Activated CD4-positive, alpha-beta T cell treated with anti-CD3 and anti-CD28 coated beads, Interleukin-2, amount 50 U/mL, for 1 hour (primary cell): Measurements from ENCODE around the gene CHST2.
"Not testable (repeated sequence)": the region's sequence is repeated elsewhere in the genome, so short reads cannot be mapped to it uniquely, and the experiment has no call there.

ENCODE experiments used
- DNase-seq: peaks from one replicate; pipeline ENCODE4 v3.0.0-alpha.2; 2020

Gene CHST2, protein sequence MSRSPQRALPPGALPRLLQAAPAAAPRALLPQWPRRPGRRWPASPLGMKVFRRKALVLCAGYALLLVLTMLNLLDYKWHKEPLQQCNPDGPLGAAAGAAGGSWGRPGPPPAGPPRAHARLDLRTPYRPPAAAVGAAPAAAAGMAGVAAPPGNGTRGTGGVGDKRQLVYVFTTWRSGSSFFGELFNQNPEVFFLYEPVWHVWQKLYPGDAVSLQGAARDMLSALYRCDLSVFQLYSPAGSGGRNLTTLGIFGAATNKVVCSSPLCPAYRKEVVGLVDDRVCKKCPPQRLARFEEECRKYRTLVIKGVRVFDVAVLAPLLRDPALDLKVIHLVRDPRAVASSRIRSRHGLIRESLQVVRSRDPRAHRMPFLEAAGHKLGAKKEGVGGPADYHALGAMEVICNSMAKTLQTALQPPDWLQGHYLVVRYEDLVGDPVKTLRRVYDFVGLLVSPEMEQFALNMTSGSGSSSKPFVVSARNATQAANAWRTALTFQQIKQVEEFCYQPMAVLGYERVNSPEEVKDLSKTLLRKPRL

GRCh38 chr3:143119009-143119914 lies at the start of gene CHST2:
CHST2 (plus strand) TSS chr3:143119771; CDS start chr3:143120817, 1,046 bp downstream.
- peak; percentile 61 for DNase-seq

DNA sequence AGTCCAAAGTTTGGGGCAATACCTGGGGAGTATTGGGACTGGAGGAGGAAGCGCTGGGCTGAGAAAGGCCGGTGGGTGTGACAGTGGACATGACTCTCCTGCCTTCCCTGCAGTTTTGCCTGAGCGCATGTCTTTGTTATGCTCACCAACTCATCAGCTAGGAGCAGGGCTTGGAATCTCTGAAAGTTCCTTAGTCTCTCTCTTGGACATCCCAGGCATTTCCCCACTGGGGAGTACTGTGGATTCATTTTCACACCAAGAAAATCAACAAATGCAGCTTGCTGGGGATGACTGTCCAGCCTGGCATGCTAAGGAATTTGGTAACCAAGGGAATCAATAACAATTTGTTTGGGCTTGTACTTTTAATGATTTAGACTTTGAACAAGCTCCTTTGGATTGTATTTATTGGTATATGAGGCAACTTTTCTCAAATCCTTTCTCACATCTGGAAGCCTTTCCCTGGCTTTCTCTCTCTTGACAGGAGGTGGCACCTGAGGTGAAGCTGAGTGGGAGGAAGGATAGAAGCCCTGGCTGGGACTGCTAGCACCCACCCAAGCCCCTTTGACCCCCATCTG lies 48.5 kb upstream of the CHST2 start:
- no peak for DNase-seq

DNA sequence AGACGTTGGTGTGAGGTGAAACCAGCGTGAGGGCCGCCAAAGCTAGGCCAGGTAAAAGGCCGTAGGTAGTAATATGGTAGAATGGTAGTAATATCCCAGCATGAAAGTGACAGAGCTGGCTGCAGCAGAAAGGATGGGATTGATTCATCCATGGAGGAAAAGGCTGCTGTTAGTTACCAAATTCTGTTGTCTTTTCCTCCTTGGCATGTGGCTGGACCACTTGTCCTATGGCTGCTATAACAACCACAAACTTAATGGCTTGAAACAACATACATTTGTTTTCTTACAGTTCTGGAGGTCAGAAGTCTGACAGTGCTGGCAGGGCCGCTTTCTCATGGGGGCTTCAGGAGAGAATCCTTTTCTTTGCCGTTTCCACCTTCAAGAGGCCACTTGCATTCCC lies 47.8 kb upstream of the CHST2 start:
- DNase-seq, result no peak

- not testable (repeated sequence) for DNase-seq
Observed at GRCh38 chr3:143072298-143073020, 47.1 kb upstream of the CHST2 start.

DNA sequence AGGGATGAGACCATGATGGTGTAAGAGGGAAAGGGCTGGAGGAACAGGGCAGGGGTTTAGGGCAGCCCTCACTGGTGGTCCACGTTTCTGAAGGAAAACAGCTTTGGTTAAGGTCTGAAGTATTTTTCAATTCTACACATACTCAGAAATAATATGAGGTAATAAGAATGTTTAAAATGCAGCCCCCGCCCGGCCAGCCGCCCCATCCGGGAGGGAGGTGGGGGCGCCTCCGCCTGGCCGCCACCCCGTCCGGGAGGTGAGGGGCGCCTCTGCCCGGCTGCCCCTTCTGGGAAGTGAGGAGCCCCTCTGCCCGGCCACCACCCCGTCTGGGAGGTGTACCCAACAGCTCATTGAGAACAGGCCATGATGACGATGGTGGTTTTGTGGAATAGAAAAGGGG lies 46.0 kb upstream of the CHST2 start:
- DNase-seq, result not testable (repeated sequence)

GRCh38 chr3:143073983-143074382 lies 45.6 kb upstream of the CHST2 start:
- not testable (repeated sequence) for DNase-seq

GRCh38 chr3:143078883-143079282 lies 40.7 kb upstream of the CHST2 start:
- no peak for DNase-seq

- DNase-seq, result no peak
Observed at GRCh38 chr3:143080196-143080595, 39.4 kb upstream of the CHST2 start.

GRCh38 chr3:143081365-143081764 lies 38.2 kb upstream of the CHST2 start:
- no peak for DNase-seq

DNA sequence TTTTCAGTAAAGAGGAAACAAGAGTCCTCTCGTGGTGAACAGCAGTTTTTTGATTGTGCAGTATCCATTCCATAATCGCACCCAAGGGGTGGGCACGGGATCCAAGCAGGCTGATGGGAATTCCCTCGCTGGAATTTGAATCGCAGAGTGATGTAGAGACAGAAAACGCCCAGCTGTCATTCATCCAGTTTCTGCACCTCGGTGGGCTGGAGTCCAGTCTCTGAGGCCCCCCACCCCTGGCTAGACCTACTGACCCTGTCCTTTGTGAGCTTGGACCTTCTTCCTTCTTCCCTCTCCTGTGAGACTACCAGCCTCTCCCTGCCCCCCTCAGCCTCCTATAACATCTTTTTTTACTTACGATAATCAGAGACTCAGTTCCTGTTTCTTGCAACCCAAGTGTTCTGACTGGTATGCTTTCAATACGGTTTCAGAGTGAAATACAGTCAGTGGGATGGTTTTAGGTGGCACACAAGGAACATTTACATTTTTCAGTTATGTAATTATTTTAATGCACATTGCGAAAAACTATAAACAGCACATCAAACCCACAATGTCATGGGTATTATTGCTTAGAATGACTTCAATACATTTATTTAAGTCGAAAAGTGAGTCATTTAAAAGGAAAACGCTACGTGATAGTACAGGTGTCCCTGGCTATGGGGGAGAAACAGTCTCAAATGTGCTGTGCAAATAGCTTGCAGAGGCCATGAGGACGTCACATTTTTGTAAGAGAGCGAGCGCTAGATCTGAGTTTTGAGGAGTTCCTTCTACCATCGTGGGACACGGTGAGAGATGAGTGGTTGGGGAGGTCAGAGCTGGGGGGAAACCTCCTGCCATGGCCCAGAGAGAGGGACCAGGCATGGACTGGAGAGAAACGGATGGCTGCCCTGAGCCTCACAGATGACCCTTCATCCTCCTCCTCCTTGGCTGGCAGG lies 37.5 kb upstream of the CHST2 start:
- DNase-seq, result no peak

GRCh38 chr3:143083781-143084180 lies 35.8 kb upstream of the CHST2 start:
- no peak for DNase-seq

- no peak for DNase-seq
Observed at GRCh38 chr3:143084856-143085731, 34.5 kb upstream of the CHST2 start.

- no peak for DNase-seq
Observed at GRCh38 chr3:143088835-143089234, 30.7 kb upstream of the CHST2 start.

GRCh38 chr3:143089965-143090364 lies 29.6 kb upstream of the CHST2 start:
- DNase-seq, result no peak

- no peak for DNase-seq
Observed at GRCh38 chr3:143090486-143090885, 29.1 kb upstream of the CHST2 start.

- no peak for DNase-seq
Observed at GRCh38 chr3:143090976-143091837, 28.4 kb upstream of the CHST2 start.

GRCh38 chr3:143092191-143092590 lies 27.4 kb upstream of the CHST2 start:
- DNase-seq, result no peak

DNA sequence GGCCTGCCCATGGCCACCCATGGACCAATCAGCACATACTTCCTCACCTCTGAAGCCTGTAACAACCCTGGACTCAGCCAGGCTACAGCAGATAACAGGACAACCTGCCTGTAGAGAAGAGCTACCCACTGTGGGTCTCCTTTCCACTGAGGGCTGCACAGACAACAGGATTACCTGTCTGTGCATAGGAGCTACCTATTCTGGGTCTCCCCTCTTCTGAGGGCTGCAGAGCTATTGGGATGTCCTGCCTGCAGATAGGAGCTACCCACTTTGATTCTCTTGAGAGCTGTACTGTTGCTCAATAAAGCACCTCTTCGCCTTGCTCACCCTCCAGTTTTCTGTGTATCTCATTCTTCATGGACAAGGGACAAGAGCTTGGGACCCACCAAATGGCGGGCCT lies 23.8 kb upstream of the CHST2 start:
- DNase-seq, result no peak

- no peak for DNase-seq
Observed at GRCh38 chr3:143098032-143098764, 21.4 kb upstream of the CHST2 start.
